ENCODE results near the gene RFXANK.

GRCh38 chr19:19145684-19146608 is 46.1 kb upstream of the RFXANK start:
- TF ChIP-seq ZNF274 (IDR thresholded peaks at IDR 0.05; ENCODE audit: low read length) (no peak), ZNF274 (tag by site-specific recombination; IDR thresholded peaks at IDR 0.05; ENCODE audit: borderline replicate concordance) (no peak), FEZF1 (tag by site-specific recombination; IDR thresholded peaks at IDR 0.05) (no peak), CTCF (tag by site-specific recombination; IDR thresholded peaks at IDR 0.05) (peak; percentile 81)

Measured in HEK293 (cell line).